Measurements from ENCODE around the gene SLC52A1.
"Not testable (repeated sequence)": the region's sequence is repeated elsewhere in the genome, so short reads cannot be mapped to it uniquely, and the experiment has no call there.

SLC52A1 gene

DNA sequence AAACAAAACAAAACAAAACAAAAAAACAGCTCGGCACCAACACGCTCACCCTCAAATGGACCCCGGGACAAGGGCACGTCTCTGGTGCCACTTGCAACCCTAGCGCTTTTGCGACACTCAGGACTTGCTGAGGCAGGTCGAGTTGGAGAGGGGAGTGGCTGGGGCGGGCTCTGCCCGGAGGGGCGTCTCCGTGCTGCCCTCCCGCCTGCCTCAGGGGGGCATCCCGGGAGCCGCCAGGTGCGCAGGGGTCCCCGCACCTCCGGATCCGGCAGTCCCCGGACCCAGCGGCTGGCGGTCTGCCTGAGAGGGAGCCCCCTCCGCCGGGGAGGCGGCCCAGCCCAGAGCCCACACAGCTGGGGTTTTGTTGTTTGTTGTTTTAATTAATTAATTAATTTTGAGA lies at the start of gene SLC52A1:
Gene SLC52A1 (minus strand): TSS at position 112 of the 400 bp plus-strand sequence. CDS start 820 bp downstream, outside the sequence.
- peak; percentile 43 for DNase-seq (ENCODE audit: low spot score)

DNA sequence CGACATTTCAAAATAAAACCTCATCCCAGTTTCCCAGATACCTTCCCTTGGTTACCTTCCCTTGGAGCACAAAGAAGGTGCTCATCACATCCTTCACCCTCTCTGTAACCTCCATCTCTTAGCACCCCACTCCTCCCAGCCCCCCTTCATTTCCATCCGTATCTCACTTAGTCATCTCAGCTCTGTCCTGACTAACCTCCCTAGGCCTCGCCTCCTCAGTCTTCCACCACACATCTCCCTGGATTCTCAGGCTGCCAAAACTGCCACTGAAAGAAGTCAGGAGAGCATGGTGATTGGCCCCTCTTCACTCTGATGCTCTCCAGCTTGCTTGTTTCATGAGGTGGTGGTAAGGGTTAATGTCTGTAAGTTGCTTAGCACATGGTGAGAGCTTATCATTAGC lies 45.4 kb upstream of the SLC52A1 start:
- DNase-seq (ENCODE audit: low spot score), result no peak

DNA sequence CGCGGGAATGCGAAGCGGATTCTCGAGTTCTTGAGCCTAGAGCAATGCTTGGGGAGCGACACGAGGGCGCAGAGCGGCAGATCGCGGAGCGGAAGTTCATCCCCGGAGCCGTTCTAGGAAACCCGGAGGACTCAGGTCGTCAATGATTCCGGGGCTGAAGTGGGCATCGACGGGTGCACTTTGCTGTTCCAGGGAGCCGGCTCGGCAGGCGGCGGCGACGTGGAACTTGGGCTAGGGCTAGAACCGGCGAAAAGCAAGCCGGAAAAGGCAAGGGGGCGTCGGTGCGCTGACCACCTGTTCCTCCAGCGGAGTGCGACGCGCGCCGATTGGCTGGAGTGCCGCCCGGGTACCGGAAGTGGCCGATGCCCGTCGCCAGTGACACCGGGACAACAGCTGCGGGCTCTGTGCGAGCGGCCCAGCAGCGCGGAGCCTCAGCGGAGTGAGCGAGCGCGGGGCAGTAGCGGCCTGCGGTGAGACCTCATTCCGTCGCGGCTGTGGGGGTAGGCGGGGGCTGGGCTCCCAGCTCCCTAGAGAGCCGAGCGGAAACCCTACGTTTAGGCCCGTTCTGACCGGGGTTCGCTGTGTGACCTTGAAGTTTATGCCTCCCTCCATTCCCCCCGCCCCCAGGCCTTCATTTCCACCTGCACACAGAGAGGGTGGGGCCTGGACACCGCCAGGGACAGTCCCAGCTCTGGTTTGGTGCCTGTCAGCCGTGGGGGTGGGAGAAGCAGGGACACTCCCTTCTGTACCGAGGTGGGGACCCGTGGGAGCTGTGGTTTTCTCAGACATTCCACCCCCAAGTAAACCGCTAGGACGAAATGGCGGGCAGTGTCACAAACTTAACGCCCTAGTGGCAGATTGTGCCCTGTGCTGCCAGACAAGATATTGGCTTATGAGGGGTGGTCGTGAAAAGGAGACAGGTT lies 43.1 kb upstream of the SLC52A1 start, which contains the start of gene ZFP3:
Gene ZFP3 (plus strand): TSS at position 362 of the 923 bp plus-strand sequence. CDS start 13,038 bp downstream, outside the sequence.
- peak; percentile 89 for DNase-seq (ENCODE audit: low spot score)

DNA sequence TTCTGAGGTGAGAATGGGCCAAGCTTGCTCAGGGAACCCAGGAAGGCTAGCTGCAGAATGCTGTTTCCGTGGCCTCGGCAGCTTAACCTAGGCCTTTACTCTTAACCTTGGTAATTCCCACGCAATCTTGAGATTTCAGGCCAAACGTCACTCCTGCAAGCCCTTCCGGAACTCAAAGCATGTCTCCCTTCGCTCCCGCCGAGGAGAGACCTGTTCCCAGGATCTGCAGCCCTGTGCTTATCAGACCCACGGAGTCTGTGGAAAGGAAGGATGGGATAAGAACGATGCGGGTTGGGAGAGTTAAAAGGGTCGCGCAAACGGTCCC lies 42.5 kb upstream of the SLC52A1 start:
- DNase-seq (ENCODE audit: low spot score), result no peak

DNA sequence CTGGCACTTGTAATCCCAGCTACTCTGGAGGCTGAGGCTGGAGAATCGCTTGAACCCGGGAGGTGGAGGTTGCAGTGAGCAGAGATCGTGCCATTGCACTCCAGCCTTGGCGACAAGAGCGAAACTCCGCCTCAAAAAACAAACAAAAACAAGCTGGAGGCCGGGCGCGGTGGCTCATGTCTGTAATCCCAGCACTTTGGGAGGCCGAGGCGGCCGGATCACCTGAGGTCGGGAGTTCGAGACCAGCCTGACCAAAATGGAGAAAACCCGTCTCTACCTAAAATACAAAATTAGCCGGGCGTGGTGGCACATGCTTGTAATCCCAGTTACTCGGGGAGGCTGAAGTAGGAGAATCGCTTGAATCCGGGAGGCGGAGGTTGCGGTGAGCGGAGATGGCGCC lies 42.0 kb upstream of the SLC52A1 start:
- not testable (repeated sequence) for DNase-seq (ENCODE audit: low spot score)

DNA sequence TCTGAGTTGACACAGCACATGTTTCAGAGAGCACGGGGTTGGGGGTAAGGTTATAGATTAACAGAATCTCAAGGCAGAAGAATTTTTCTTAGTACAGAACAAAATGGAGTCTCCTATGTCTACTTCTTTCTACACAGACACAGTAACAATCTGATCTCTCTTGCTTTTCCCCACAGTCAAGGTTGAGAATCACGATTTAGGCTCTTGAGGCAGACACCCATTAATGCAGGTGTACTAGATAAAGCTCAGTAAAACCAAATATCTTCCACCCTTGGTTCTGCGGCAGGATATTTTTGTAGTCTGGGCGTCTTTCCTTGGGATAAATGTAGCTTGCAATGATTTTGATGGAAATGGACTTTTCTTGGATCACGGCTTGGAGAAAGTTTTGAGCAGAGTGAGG lies 40.2 kb upstream of the SLC52A1 start:
- not testable (repeated sequence) for DNase-seq (ENCODE audit: low spot score)

DNA sequence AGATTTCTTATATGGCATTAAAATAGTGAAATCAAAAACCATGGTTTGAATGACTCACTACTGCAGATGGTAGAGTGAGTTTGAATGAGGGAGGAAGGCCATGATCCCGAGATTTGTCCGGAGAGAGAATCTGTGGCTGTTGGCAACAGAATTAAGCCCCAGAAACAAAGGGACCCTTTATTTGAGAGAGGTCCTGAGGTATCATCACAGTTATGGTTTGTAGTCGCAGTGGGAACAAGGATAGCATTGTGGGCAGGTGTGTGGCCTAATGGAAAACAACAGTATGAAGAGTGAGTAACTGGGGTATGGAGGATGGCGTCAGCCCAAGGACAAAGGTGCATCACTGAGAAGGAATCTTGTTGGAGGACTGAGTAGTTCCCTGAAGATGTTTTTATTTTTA lies 34.5 kb upstream of the SLC52A1 start:
- DNase-seq (ENCODE audit: low spot score), result no peak

DNA sequence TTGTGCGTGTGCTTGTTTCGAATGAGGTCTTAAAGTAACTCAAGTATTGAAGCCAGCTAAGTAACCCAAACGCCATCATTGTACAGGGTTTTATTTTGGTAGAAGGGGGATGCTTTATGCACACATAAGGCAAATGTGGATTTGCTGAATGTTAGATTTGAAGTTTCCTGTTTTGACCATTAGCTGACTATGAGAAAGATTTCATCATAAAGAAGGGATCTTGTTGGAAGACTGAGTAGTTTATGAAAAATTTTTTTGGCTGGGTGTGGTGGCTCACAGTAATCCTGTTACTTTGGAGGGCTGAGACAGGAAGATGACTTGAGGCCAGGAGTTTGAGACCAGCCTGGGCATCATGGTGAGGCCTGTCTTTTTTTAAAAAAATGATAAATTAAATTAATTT lies 33.0 kb upstream of the SLC52A1 start:
- DNase-seq (ENCODE audit: low spot score), result no peak

DNA sequence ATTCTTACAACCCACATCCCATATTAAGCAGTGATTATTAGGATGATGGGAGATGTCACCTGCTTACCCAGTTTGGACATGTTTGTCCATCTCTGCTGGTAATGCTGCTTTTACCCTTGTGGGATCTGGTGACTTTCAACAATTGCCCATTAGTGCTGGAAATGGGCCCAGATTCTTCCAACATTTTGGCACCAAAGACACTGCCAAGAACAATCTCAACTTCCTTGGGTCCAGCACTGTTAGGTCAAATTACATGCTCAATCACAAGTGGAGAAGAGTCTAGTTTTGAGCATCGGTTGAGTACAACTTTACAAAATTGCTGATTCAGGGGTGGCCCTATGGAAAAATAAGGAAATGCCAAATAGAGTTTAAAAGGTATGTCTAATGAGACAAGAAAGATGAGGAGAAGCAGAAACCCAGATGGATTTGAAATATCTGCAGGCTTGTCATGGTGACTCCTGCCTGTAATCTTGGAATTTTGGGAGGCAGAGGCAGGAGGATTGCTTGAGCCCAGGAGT lies 30.1 kb upstream of the SLC52A1 start:
- no peak for DNase-seq (ENCODE audit: low spot score)

DNA sequence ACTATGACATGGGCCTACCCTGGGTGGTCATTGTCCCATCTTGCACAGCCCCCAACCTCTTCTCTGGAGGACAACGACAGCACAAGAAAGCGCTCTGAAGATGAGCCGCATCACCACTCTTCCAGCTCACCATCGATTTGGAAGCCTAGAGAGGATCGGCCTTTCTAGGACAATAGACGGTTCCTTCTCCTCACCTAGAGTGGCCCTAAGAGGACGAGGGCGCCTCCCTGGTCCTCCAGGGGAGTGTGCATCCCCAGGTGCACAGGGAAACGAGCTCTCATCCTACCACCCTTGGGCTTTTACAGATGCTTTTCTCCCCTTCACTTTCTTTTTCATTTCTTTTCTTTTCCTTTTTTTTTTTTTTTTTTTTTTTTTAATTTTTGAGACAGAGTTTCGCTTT lies 20.3 kb upstream of the SLC52A1 start:
- no peak for DNase-seq (ENCODE audit: low spot score)

DNA sequence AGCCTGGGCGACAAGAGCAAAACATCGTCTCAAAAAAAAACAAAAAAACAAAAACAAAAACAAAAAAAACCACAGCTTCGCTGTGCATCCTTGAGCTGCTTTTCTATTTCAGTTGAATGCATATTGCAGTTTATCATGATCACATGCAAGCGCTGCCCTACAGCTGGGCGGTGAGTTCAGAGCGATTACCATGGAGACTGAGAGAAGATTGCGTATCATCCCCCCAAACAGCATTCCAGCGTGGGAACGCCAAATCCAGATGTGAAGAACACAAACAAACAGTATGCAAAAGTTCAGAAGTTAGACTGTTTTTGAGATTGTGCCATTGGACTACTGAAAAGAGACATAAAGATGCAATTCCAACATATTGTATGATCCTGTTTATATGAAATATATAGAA lies 15.1 kb upstream of the SLC52A1 start:
- no peak for DNase-seq (ENCODE audit: low spot score)

DNA sequence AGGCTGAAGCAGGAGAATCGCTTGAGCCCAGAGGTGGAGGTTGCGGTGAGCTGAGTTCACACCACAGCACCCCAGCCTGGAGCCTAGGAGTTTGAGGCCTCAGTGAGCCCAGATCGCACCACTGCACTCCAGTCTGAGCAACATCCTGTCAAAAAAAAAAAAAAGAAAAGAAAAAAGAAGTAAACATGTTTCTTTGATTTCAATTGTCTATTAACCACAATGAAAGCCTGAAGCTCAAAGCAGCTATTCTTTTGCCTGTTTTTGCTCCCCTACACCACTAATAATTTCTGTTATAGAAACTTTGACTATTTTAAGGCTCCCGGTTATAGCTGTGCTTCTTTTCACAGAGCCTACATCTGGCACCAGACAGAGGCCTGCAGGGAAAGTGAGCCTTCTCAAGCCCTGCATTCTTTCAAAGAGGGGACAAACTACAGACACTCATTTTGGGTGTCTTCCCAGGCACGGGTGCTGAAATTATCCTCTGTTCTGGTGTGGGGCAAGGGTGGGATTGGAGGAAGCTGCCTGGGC lies 14.2 kb upstream of the SLC52A1 start:
- no peak for DNase-seq (ENCODE audit: low spot score)

DNA sequence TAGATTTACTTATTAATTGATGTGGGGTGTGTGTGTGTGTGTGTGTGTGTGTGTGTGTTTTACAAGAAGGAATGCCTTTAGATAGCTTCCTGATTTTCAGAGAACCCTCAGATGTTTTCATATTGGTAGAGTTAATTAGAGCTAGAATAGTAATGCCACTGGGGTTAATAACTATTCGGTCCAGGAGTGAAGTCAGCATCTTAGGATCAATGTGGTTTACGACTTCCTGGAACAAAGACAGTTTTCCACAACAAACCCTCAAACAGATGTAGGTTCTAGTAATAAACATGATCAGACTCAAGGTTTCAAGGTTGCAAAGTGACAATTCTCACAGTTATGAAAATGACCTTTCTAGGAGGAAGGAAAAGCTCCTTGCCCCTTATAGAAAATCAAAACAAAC lies 12.2 kb upstream of the SLC52A1 start:
- no peak for DNase-seq (ENCODE audit: low spot score)

DNA sequence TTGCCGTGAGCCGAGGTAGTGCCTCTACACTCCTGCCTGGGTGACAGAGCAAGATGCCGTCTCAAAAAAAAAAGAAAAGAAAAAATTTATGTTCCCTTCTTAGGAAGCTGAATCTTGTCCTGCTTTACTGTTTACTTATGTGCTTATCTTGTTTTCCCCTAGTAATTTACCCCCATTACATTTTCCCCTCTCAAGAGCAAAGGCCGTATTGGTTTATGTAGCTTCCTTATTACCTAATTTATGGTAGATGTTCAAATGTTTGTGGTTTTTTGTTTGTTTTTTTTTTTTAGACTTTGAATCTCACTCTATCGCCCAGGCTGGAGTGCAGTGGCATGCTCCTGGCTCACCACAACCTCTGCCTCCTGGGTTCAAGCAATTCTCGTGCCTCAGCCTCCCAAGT lies 10.3 kb upstream of the SLC52A1 start:
- no peak for DNase-seq (ENCODE audit: low spot score)

DNA sequence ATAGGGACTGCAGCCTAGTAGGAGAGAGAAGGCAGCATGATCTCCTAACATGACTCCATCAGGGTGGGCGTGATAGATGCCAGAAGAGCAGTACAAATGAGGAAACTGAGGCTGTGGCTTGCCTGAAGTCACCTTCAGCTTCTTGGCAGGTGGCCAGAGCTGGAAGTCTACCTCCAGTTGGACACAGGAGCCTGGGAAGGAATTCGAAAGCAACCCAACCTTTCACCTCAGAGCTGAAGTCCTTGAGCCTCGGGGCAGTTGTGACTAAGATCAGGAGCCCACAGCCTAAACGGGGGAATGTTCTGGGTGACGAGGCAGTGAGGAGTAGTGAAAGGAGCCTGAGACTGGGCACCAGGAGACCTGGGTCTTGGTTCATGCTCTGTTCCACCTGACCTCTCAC lies 9.4 kb upstream of the SLC52A1 start:
- no peak for DNase-seq (ENCODE audit: low spot score)

DNA sequence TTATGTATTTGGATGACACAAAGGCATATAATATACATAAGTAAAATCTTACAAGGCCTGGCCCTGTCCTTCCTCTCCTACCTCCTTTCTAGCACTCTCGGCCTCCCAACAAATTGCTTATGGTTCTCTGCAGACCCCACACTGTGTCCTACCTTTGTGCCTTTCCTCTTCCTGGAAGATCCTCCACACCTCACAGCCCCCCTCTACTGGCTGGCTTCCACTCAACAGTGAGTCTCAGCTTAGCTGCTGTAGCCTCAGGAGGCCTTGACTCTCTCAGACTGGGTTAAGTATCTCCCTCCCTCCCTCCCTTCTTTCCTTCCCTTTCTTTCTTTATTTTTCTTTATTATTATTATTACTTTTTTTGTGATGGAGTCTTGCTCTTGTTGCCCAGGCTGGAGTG lies 8.3 kb upstream of the SLC52A1 start:
- no peak for DNase-seq (ENCODE audit: low spot score)

DNA sequence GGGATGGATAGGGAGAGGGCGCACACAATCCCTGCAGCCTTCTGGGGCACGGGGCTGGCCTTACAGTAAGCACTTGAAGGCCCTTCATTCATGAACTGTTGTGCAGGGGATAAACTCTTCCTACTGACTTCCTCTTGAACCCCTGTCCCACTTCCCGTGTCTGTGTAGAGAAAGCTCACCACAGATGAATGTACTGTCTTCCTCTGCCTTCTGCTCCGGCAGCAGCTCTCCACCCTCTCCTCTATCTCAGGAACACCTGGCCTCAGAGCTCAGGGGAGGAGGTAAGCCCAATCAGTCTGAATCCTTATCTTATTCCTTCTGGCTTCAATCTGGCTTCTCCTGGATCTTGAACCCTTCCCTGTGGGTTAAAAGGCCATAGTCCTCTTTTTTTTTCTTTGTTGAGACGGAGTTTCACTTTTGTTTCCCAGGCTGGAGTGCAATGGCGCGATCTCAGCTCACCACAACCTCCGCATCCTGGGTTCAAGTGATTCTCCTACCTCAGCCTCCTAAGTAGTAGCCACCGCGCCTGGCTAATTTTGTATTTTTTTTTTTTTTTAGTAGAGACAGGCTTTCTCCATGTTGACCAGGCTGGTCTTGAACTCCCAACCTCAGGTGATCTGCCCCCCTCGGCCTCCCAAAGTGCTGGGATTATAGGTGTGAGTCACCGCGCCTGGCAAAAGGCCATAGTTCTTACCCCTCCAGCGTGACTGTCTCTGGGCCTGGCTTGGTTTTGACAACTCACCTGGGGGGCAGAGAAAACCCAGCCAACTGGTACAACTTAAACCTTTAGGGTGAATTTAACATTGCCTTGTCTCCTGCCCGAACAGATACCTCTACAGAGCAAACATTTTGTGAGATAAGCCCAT lies 7.2 kb upstream of the SLC52A1 start:
- no peak for DNase-seq (ENCODE audit: low spot score)

DNA sequence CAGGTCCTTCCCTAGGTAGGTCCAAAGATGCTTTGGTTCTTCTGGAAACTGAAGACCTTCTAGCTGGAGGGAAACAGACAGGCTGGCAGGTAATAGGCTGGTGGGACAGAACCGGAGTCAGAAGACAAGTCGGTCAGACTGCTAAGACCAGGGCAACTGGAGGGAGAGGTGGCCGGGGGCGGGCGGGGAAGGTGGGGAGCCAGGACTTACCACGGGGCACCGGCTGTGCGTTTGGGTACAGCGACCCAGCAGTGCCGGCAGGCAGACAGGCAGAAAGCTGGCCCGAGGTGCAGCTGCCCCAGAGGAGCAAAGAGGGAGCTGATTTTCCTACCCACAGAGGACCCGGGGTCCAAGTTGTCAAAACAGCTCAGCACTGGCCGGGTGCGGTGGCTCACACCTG lies 575 bp downstream of the SLC52A1 start:
- no peak for DNase-seq (ENCODE audit: low spot score)

DNA sequence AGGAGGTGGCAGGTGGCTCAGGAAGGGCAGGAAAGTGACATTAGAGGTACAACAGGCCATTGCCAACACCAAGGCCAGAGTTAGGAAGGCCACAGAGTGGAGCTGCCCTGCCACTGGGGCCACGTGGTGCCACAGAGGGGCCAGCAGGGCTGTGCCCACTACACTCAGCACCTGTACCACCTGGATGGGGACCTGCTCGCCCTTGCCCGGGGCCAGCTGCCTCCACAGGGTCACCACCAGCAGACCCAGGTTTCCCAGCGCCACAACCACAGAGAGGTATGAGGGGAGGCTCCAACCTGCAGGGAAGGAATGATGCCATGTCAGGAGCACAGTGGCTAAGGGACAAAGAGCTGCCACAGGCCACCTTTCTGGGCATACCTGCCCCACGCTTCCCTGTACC lies 1.2 kb downstream of the SLC52A1 start:
- no peak for DNase-seq (ENCODE audit: low spot score)

DNA sequence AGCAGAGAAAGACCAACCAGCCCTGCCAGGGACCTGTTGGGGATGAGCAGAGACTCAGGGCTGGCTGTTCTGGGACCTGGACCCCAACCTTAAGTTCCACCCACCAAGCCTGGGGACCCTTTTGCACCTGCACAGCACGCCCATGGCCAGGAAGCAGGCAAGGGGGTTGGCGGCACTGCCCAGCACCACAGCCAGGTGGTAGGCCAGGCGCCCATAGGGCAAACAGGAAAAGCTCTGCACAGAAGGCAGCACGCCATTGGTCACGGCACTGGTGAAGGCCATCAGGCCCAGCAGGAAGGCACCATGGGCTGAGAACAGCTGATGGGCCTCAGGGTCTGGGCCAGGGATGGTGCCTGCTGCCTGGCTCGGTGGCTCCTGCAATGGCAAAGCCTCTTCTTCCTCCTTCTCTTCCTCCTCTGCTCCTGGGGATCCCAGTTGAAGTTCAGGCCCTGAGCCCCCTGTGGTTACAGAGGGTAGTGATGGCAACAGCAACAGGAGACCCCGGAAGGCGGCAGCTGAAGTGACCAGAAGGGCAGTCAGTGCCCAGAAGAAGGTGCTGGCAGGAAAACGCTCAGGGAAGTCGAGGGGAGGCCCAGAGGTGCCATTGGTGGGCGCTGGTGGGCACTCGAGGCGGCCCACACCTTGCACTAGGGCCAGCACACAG lies 1.7 kb downstream of the SLC52A1 start:
- DNase-seq (ENCODE audit: low spot score), result no peak

DNA sequence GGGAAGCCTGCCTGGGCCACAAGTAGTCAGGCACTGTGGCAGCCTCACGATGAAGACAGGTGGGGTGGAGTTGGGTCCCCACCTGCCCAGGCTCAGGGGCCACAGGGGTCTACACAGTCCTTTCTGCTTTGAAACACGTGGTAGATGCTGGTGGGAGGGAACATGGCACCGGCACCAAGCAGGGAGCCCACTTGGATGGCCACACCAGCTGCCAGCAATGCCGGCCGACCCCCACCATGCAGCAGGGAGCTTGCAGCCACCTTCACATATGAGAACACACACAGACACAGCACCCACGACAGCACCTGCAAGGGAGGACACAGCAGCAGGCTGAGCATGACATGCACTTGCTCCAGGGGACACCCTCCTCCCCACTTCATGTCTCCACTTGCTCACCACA lies 2.4 kb downstream of the SLC52A1 start:
- DNase-seq (ENCODE audit: low spot score), result no peak
